Naive B cell (primary cell): Measurements from ENCODE around the gene PCCA. TPM values are rescaled to one million over a fixed set of nuclear protein-coding genes. Genes with fewer than 3 reads are reported as not detected.

Experiments used
- ATAC-seq, 2 donors: fragments of 150-1000 bp; cut with Tn5 transposase; 2 replicates each; pipeline ENCODE4 v1.10.0; 2021; ENCODE audit warnings: low read depth in 2 of 2, mild to moderate bottlenecking in 2 of 2, moderate library complexity in 2 of 2
- DNase-seq: peaks from one replicate; pipeline ENCODE4 v3.0.0; 2022
- H3K27ac Mint-ChIP-seq, 6 donors: one replicate each; pipeline ENCODE4 v1.8.0; 2020 to 2022; ENCODE audit warnings: mild to moderate bottlenecking in 6 of 6, mixed read lengths in 6 of 6, moderate library complexity in 5 of 6, inconsistent platforms in 2 of 6
- H3K27me3 Mint-ChIP-seq, 3 donors: one replicate each; pipeline ENCODE4 v1.8.0; 2021 to 2022; ENCODE audit warnings: mixed read lengths in 3 of 3, mild to moderate bottlenecking in 1 of 3
- H3K36me3 Mint-ChIP-seq, 2 donors: one replicate each; pipeline ENCODE4 v1.8.0; 2020 to 2022; ENCODE audit warnings: mixed read lengths in 2 of 2, inconsistent platforms in 1 of 2, mild to moderate bottlenecking in 1 of 2
- H3K4me1 Mint-ChIP-seq, 3 donors: one replicate each; pipeline ENCODE4 v1.8.0; 2020 to 2022; ENCODE audit warnings: mixed read lengths in 3 of 3, inconsistent platforms in 1 of 3, mild to moderate bottlenecking in 1 of 3, moderate library complexity in 1 of 3
- H3K4me3 Mint-ChIP-seq, 8 donors: one replicate each; pipeline ENCODE4 v1.8.0; 2020 to 2022; ENCODE audit warnings: mild to moderate bottlenecking in 8 of 8, mixed read lengths in 8 of 8, moderate library complexity in 8 of 8, inconsistent platforms in 2 of 8
- H3K9me3 Mint-ChIP-seq, 7 donors: one replicate each; pipeline ENCODE4 v1.8.0; 2020 to 2022; ENCODE audit warnings: mixed read lengths in 7 of 7, mild to moderate bottlenecking in 5 of 7, inconsistent platforms in 2 of 7, moderate library complexity in 1 of 7
- polyA plus RNA-seq, 6 donors: library from polyadenylated mRNA; unstranded; fragments of 300-500 nt; fragmentation: Illumina TruSeq; gene quantifications; one replicate each; pipeline ENCODE4 v1.2.3, GENCODE V29; 2021; ENCODE audit warnings: low read depth in 6 of 6

The PCCA gene
- polyA plus RNA-seq, 6 donors from 2014 or later, result 2.4 to 8.4 (median 4.6) TPM

GRCh38 chr13:100460791-100461190 is 371.9 kb downstream of the PCCA start:
- Mint-ChIP-seq H3K9me3 (peaks cover 0 to 13% (median 9%) of the 10 kb centered on the region in 7 donors), H3K4me1 (no peaks in the 10 kb centered on the region), H3K27ac (no peak overlapping the region), H3K4me3 (no peak overlapping the region), H3K27me3 (no peaks in the 10 kb centered on the region), H3K36me3 (peaks cover 9 to 20% of the 10 kb centered on the region in 2 donors)
- ATAC-seq, result no peak
- DNase-seq, result no peak

GRCh38 chr13:100461309-100462030 is 372.6 kb downstream of the PCCA start:
- Mint-ChIP-seq H3K9me3 (peaks cover 0 to 9% (median 8%) of the 10 kb centered on the region in 7 donors), H3K27ac (peak overlapping the region in 1 of 6 donors; percentile 51), H3K36me3 (peaks cover 2 to 14% of the 10 kb centered on the region in 2 donors), H3K27me3 (no peaks in the 10 kb centered on the region), H3K4me3 (no peak overlapping the region), H3K4me1 (no peaks in the 10 kb centered on the region)
- DNase-seq (no peak), ATAC-seq (no peak)

- no peak for DNase-seq
- H3K36me3 Mint-ChIP-seq, result peaks cover 0 to 11% of the 10 kb centered on the region in 2 donors
- H3K4me1 Mint-ChIP-seq, result no peaks in the 10 kb centered on the region
- no peak overlapping the region for H3K27ac Mint-ChIP-seq
- peaks cover 0 to 9% (median 7%) of the 10 kb centered on the region in 7 donors for H3K9me3 Mint-ChIP-seq
- H3K4me3 Mint-ChIP-seq, result no peak overlapping the region
- ATAC-seq, result no peak
- no peaks in the 10 kb centered on the region for H3K27me3 Mint-ChIP-seq
Measured at GRCh38 chr13:100464006-100464405, 375.1 kb downstream of the PCCA start.

- Mint-ChIP-seq H3K4me1 (no peaks in the 10 kb centered on the region), H3K27me3 (no peaks in the 10 kb centered on the region), H3K4me3 (no peak overlapping the region), H3K9me3 (peaks cover 0 to 4% (median 0%) of the 10 kb centered on the region in 7 donors), H3K36me3 (peaks cover 0 to 5% of the 10 kb centered on the region in 2 donors), H3K27ac (no peak overlapping the region)
- ATAC-seq, result no peak
- no peak for DNase-seq
Measured at GRCh38 chr13:100465558-100465957, 376.7 kb downstream of the PCCA start.

GRCh38 chr13:100470866-100471505 is 382.1 kb downstream of the PCCA start:
- no peak for ATAC-seq
- Mint-ChIP-seq H3K36me3 (peaks cover 0 to 5% of the 10 kb centered on the region in 2 donors), H3K27ac (no peak overlapping the region), H3K4me1 (no peaks in the 10 kb centered on the region), H3K4me3 (no peak overlapping the region), H3K9me3 (no peaks in the 10 kb centered on the region), H3K27me3 (no peaks in the 10 kb centered on the region)
- no peak for DNase-seq

- no peaks in the 10 kb centered on the region for H3K36me3 Mint-ChIP-seq
- H3K27ac Mint-ChIP-seq, result peak overlapping the region in 1 of 6 donors; percentile 49
- ATAC-seq, result no peak
- no peaks in the 10 kb centered on the region for H3K27me3 Mint-ChIP-seq
- no peak overlapping the region for H3K4me3 Mint-ChIP-seq
- no peaks in the 10 kb centered on the region for H3K4me1 Mint-ChIP-seq
- DNase-seq, result no peak
- H3K9me3 Mint-ChIP-seq, result no peaks in the 10 kb centered on the region
Measured at GRCh38 chr13:100473087-100473486, 384.2 kb downstream of the PCCA start.

- H3K4me3 Mint-ChIP-seq, result no peak overlapping the region
- ATAC-seq (no peak), DNase-seq (no peak)
- H3K36me3 Mint-ChIP-seq, result no peaks in the 10 kb centered on the region
- H3K27ac Mint-ChIP-seq, result no peak overlapping the region
- H3K27me3 Mint-ChIP-seq, result no peaks in the 10 kb centered on the region
- no peaks in the 10 kb centered on the region for H3K4me1 Mint-ChIP-seq
- H3K9me3 Mint-ChIP-seq, result no peaks in the 10 kb centered on the region
Measured at GRCh38 chr13:100473501-100474044, 384.7 kb downstream of the PCCA start.

DNA sequence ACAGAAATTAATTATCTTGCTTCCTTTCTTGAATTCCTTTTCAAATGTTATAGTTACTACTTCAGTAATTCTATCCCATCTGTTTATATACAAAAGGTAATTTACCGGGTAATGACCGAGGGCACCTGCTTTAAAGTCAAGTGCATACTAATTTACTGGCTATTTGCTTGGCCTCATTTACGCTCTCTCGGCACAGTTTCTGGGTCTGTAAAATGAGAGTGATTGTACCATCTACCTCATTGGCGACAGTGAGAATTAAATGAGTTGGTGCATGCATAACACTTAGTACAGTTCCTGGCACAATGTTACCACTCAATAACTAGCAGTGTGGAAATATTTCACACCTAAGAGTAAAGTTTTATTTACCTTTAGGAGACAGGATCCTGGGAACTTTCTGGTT is 388.1 kb downstream of the PCCA start:
- H3K36me3 Mint-ChIP-seq, result no peaks in the 10 kb centered on the region
- H3K27ac Mint-ChIP-seq, result no peak overlapping the region
- H3K27me3 Mint-ChIP-seq, result no peaks in the 10 kb centered on the region
- H3K4me3 Mint-ChIP-seq, result no peak overlapping the region
- DNase-seq, result no peak
- peaks cover 0 to under 1% (median 0%) of the 10 kb centered on the region in 3 donors for H3K4me1 Mint-ChIP-seq
- ATAC-seq, result no peak
- no peaks in the 10 kb centered on the region for H3K9me3 Mint-ChIP-seq

GRCh38 chr13:100478107-100478809 is 389.4 kb downstream of the PCCA start:
- no peaks in the 10 kb centered on the region for H3K9me3 Mint-ChIP-seq
- H3K4me1 Mint-ChIP-seq, result peaks cover under 1 to 5% (median 2%) of the 10 kb centered on the region in 3 donors
- H3K4me3 Mint-ChIP-seq, result no peak overlapping the region
- no peak overlapping the region for H3K27ac Mint-ChIP-seq
- DNase-seq (no peak), ATAC-seq (no peak)
- no peaks in the 10 kb centered on the region for H3K36me3 Mint-ChIP-seq
- no peaks in the 10 kb centered on the region for H3K27me3 Mint-ChIP-seq

- no peaks in the 10 kb centered on the region for H3K36me3 Mint-ChIP-seq
- no peak overlapping the region for H3K27ac Mint-ChIP-seq
- no peaks in the 10 kb centered on the region for H3K9me3 Mint-ChIP-seq
- H3K4me3 Mint-ChIP-seq, result no peak overlapping the region
- H3K4me1 Mint-ChIP-seq, result peaks cover 12 to 16% (median 12%) of the 10 kb centered on the region in 3 donors
- H3K27me3 Mint-ChIP-seq, result no peaks in the 10 kb centered on the region
- DNase-seq, result no peak
- no peak for ATAC-seq
Measured at GRCh38 chr13:100480676-100481075, 391.8 kb downstream of the PCCA start.

DNA sequence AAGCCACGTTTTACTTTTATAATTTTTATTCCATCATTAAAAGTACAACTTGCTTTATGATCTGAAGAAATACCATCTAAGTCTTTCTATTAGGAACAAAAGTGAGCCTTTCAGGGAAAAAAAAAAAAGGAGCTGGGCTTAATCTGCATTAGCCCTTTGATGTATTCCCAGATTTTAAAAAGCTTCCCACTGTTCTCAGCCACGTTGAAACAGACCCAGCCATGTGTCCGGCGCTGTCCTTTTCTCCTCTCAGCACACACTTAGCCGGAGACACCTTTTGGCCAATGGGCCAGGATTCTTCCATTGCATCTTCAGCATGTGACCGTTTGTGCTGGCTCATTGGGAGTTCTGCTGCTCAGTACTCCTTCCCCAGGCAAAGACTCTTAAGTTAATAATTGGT is 394.2 kb downstream of the PCCA start:
- Mint-ChIP-seq H3K4me1 (peaks cover 12 to 16% (median 12%) of the 10 kb centered on the region in 3 donors), H3K36me3 (no peaks in the 10 kb centered on the region), H3K27me3 (no peaks in the 10 kb centered on the region), H3K4me3 (no peak overlapping the region), H3K27ac (peak overlapping the region in 2 of 6 donors; percentile 1 to 7), H3K9me3 (no peaks in the 10 kb centered on the region)
- ATAC-seq (no peak), DNase-seq (no peak)

GRCh38 chr13:100483841-100484381 is 395.0 kb downstream of the PCCA start:
- no peaks in the 10 kb centered on the region for H3K9me3 Mint-ChIP-seq
- no peaks in the 10 kb centered on the region for H3K27me3 Mint-ChIP-seq
- no peak overlapping the region for H3K4me3 Mint-ChIP-seq
- peaks cover 12 to 16% (median 12%) of the 10 kb centered on the region in 3 donors for H3K4me1 Mint-ChIP-seq
- H3K27ac Mint-ChIP-seq, result no peak overlapping the region
- H3K36me3 Mint-ChIP-seq, result no peaks in the 10 kb centered on the region
- no peak for DNase-seq
- no peak for ATAC-seq

GRCh38 chr13:100484702-100485101 is 395.8 kb downstream of the PCCA start:
- Mint-ChIP-seq H3K4me3 (no peak overlapping the region), H3K36me3 (no peaks in the 10 kb centered on the region), H3K27me3 (no peaks in the 10 kb centered on the region), H3K9me3 (no peaks in the 10 kb centered on the region), H3K27ac (no peak overlapping the region), H3K4me1 (peaks cover 12 to 16% (median 12%) of the 10 kb centered on the region in 3 donors)
- no peak for DNase-seq
- ATAC-seq, result no peak
